GM12891 (cell line): Measurements from ENCODE around the gene A4GALT.

Experiments
- POLR2A ChIP-seq: IDR thresholded peaks from 2 replicates; pipeline ENCODE4 v1.6.1; 2011; ENCODE audit warnings: low read depth, low read length, control low read depth
- TAF1 ChIP-seq: IDR thresholded peaks from 2 replicates; pipeline ENCODE4 v1.6.1; 2011; ENCODE audit warnings: low read depth, low read length, control low read depth

DNA sequence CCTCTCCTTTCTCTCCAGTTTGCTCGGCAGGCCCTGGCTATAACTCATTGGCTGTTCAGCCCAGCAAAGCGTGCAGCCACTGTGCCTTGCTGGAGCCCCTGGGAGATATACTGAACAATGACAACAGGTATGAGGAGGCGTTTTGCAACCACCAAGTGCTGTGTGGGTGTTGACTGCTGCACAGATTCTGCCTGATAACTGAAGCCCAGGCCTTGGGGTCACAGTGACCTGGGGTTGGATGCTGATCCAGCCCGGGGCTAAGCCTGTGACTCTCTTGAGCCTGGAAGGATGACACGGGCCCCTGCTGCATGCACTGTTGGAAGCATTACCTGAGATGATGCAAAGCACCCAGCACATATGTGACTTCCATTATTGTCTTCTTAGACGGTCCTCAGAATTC is 13.7 kb upstream of the A4GALT start:
- no peak for TF ChIP-seq POLR2A
- no peak for TF ChIP-seq TAF1
